Mesothelial cell of epicardium (in vitro differentiated cells): ENCODE results near the gene WDR26. TPM values are rescaled to one million over a fixed set of nuclear protein-coding genes. Genes with fewer than 3 reads are reported as not detected.
"Not testable (repeated sequence)": the region's sequence is repeated elsewhere in the genome, so short reads cannot be mapped to it uniquely, and the experiment has no call there.

Experiments used
- DNase-seq, 2 experiments: peaks; one replicate each; pipeline ENCODE4 v3.0.0; 2021; ENCODE audit warnings: low spot score in 2 of 2; ENCODE audit not compliant: unreplicated experiment in 2 of 2
- H3K27ac Mint-ChIP-seq: 2 replicates; pipeline ENCODE4 v1.8.0; 2021; ENCODE audit warnings: mixed read lengths
- H3K27me3 Mint-ChIP-seq: 2 replicates; pipeline ENCODE4 v1.8.0; 2021; ENCODE audit warnings: low read depth, mixed read lengths
- H3K36me3 Mint-ChIP-seq: 2 replicates; pipeline ENCODE4 v1.8.0; 2021; ENCODE audit warnings: mixed read lengths
- H3K4me1 Mint-ChIP-seq: 2 replicates; pipeline ENCODE4 v1.8.0; 2021; ENCODE audit warnings: mixed read lengths
- H3K4me3 Mint-ChIP-seq: 2 replicates; pipeline ENCODE4 v1.8.0; 2021; ENCODE audit warnings: mild to moderate bottlenecking, moderate library complexity, mixed read lengths
- H3K9me3 Mint-ChIP-seq: 2 replicates; pipeline ENCODE4 v1.8.0; 2021; ENCODE audit warnings: mixed read lengths
- total RNA-seq: library from RNA; stranded (reverse); gene quantifications from 3 replicates; pipeline ENCODE4 v1.2.1, GENCODE V29; 2021
- TF ChIP-seq, protein P1 (sequence below): fragments of 200-600 bp; sonication (generic); IDR thresholded peaks from one replicate; pipeline ENCODE4 v1.5.0; 2021; ENCODE audit warnings: antibody characterized with exemption; ENCODE audit not compliant: unreplicated experiment

Gene WDR26
- total RNA-seq, 1 donor from 2014 or later, result 101 TPM

DNA sequence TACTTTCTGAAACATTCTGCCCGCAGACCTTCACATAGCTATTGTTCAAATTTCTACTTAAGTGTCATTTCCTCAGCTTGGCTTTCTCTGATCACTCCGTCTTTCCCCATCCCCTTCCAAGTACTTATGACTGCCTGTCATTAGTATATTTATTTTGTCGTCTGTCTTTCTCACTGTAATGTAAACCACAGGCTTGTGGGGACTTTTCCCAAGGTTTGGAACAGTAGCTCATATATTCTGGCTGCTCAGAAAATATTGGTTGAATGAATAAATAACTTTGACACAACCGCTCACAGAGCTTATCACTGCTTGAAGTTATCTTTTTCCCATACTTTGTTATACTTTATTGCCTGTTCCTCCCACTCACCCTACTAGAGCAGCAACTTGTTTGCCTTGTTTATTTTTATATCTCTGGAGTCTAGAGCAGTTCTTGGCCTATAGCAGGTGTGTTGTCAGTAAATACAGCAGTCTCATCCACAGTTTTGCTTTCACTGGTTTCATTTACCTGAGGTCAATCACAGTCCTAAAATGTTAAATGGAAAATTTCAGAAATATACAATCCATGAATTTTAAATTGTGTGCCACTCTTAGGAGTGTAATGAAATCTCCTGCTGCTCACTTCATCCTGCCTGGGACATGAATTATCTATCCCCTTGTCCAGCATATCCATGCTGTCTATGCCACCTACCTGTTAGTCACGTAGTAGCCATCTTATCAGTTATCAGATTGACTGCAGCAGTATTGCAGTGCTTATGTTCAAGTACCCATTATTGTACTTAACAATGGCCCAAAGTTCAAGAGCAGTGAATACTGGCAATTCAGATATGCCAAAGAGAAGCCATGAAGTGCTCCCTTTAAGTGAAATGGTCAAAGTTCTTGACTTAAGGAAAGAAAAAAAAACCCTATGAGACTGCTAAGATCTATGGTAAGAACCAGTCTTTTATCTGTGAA is 80.3 kb downstream of the WDR26 start:
- no peaks in the 10 kb centered on the region for H3K27me3 Mint-ChIP-seq

GRCh38 chr1:224352436-224353085 is 82.0 kb downstream of the WDR26 start:
- not testable (repeated sequence) for H3K27me3 Mint-ChIP-seq, H3K4me3 Mint-ChIP-seq, H3K36me3 Mint-ChIP-seq, H3K27ac Mint-ChIP-seq, H3K9me3 Mint-ChIP-seq, H3K4me1 Mint-ChIP-seq, DNase-seq

More for the DNA sequence above, 80.3 kb downstream of the WDR26 start:
- TF ChIP-seq, protein P1, sequence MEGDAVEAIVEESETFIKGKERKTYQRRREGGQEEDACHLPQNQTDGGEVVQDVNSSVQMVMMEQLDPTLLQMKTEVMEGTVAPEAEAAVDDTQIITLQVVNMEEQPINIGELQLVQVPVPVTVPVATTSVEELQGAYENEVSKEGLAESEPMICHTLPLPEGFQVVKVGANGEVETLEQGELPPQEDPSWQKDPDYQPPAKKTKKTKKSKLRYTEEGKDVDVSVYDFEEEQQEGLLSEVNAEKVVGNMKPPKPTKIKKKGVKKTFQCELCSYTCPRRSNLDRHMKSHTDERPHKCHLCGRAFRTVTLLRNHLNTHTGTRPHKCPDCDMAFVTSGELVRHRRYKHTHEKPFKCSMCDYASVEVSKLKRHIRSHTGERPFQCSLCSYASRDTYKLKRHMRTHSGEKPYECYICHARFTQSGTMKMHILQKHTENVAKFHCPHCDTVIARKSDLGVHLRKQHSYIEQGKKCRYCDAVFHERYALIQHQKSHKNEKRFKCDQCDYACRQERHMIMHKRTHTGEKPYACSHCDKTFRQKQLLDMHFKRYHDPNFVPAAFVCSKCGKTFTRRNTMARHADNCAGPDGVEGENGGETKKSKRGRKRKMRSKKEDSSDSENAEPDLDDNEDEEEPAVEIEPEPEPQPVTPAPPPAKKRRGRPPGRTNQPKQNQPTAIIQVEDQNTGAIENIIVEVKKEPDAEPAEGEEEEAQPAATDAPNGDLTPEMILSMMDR, result no peak
- no peaks in the 10 kb centered on the region for H3K9me3 Mint-ChIP-seq
- no peak overlapping the region for H3K27ac Mint-ChIP-seq
- H3K4me3 Mint-ChIP-seq, result no peak overlapping the region
- H3K36me3 Mint-ChIP-seq, result peaks cover 2% of the 10 kb centered on the region
- peaks cover 19% of the 10 kb centered on the region for H3K4me1 Mint-ChIP-seq
- DNase-seq, result no peak

DNA sequence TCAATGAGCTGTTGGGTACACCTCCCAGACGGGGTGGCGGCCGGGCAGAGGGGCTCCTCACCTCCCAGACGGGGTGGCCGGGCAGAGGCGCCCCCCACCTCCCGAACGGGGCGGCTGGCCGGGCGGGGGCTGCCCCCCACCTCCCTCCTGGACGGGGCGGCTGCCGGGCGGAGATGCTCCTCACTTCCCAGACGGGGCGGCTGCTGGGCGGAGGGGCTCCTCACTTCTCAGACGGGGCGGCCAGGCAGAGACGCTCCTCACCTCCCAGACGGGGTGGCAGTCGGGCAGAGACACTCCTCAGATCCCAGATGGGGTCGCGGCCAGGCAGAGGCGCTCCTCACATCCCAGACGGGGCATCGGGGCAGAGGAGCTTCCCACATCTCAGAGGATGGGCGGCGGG is 84.9 kb downstream of the WDR26 start:
- not testable (repeated sequence) for DNase-seq, H3K4me1 Mint-ChIP-seq, H3K36me3 Mint-ChIP-seq, H3K27ac Mint-ChIP-seq, H3K9me3 Mint-ChIP-seq, H3K27me3 Mint-ChIP-seq, H3K4me3 Mint-ChIP-seq

GRCh38 chr1:224348137-224348536 is 86.5 kb downstream of the WDR26 start:
- Mint-ChIP-seq H3K4me3 (no peak overlapping the region), H3K36me3 (no peaks in the 10 kb centered on the region), H3K27me3 (no peaks in the 10 kb centered on the region), H3K27ac (no peak overlapping the region), H3K9me3 (peaks cover under 1% of the 10 kb centered on the region), H3K4me1 (no peaks in the 10 kb centered on the region)
- TF ChIP-seq, protein P1, result no peak
- no peak for DNase-seq

- Mint-ChIP-seq H3K4me3 (no peak overlapping the region), H3K27me3 (no peaks in the 10 kb centered on the region), H3K9me3 (peaks cover 10% of the 10 kb centered on the region), H3K27ac (no peak overlapping the region), H3K4me1 (peaks cover 3% of the 10 kb centered on the region), H3K36me3 (peaks cover 6% of the 10 kb centered on the region)
- DNase-seq, result no peak
- TF ChIP-seq, protein P1, result no peak
Observed at GRCh38 chr1:224343679-224344078, 90.9 kb downstream of the WDR26 start.

DNA sequence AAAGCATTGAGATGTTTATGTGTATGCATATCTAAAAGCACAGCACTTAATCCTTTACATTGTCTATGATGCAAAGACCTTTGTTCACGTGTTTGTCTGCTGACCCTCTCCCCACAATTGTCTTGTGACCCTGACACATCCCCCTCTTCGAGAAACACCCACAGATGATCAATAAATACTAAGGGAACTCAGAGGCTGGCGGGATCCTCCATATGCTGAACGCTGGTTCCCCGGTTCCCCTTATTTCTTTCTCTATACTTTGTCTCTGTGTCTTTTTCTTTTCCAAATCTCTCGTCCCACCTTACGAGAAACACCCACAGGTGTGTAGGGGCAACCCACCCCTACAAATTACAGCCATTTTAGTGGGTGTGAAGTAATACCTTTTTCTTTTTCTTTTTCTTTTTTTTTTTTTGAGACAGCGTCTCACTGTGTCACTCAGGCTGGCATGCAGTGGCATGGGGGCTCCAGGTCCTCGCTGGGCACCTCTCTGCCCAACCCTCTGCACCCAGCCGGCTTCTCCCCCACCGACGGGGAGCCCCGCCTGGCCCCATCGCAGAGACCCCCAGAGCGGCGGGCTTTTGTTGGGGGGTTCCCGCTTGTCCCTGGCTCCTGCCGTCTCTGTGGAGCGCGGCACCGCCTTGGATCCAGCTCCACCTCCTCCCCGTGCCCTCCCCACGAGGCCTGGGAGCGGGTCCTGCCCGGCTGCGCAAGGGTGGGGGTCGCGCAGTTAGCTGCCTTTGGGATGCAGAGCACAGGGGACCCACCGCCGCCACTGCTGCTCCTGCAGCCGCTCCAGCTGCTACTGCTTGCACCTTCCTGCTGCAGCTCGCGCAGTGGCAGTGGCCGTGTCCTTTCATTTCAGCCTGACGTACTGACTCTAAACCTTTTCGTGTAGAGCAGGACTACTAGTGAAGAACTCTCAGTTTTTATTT is 93.9 kb downstream of the WDR26 start:
- H3K36me3 Mint-ChIP-seq, H3K4me1 Mint-ChIP-seq, H3K27me3 Mint-ChIP-seq, H3K27ac Mint-ChIP-seq: not testable (repeated sequence)
- Mint-ChIP-seq H3K9me3 (peaks cover 10% of the 10 kb centered on the region), H3K4me3 (peak overlapping the region; percentile 61)
- DNase-seq, result peak; percentile 20 to 39
